NCI-H526 treated with DMSO at 0.1 percent for 48 hours (cell line): Measurements from ENCODE around the gene ATXN2.
"Not testable (repeated sequence)": the region's sequence is repeated elsewhere in the genome, so short reads cannot be mapped to it uniquely, and the experiment has no call there.

ENCODE experiments used
- DNase-seq: peaks from one replicate; lab custom pipeline; 2025; lab: John Stamatoyannopoulos, UW

Gene ATXN2

GRCh38 chr12:111598637-111599452 is at the start of gene ATXN2:
TSS of gene ATXN2 (minus strand) at chr12:111599315. CDS start at chr12:111599034, 281 bp downstream.
- peak; percentile 56 for DNase-seq

GRCh38 chr12:111645433-111645832 is 46.3 kb upstream of the ATXN2 start:
- no peak for DNase-seq

GRCh38 chr12:111643427-111643826 is 44.3 kb upstream of the ATXN2 start:
- no peak for DNase-seq

GRCh38 chr12:111642681-111643426 is 43.7 kb upstream of the ATXN2 start:
- DNase-seq: no peak

- no peak for DNase-seq
Measured at GRCh38 chr12:111640506-111640905, 41.4 kb upstream of the ATXN2 start.

- DNase-seq: no peak
Measured at GRCh38 chr12:111638556-111638955, 39.4 kb upstream of the ATXN2 start.

GRCh38 chr12:111636209-111636945 is 37.3 kb upstream of the ATXN2 start:
- no peak for DNase-seq

GRCh38 chr12:111635524-111635923 is 36.4 kb upstream of the ATXN2 start:
- no peak for DNase-seq

- DNase-seq: no peak
Measured at GRCh38 chr12:111628505-111629260, 29.6 kb upstream of the ATXN2 start.

GRCh38 chr12:111626230-111626629 is 27.1 kb upstream of the ATXN2 start:
- no peak for DNase-seq

GRCh38 chr12:111624540-111624939 is 25.4 kb upstream of the ATXN2 start:
- DNase-seq: no peak

GRCh38 chr12:111617841-111618240 is 18.7 kb upstream of the ATXN2 start:
- DNase-seq: not testable (repeated sequence)

- DNase-seq: no peak
Measured at GRCh38 chr12:111616177-111616623, 17.1 kb upstream of the ATXN2 start.

GRCh38 chr12:111607239-111607638 is 8.1 kb upstream of the ATXN2 start:
- DNase-seq: no peak

- no peak for DNase-seq
Measured at GRCh38 chr12:111606767-111607230, 7.7 kb upstream of the ATXN2 start.

GRCh38 chr12:111605911-111606766 is 7.0 kb upstream of the ATXN2 start:
- DNase-seq: no peak

GRCh38 chr12:111602857-111603256 is 3.7 kb upstream of the ATXN2 start:
- not testable (repeated sequence) for DNase-seq

- no peak for DNase-seq
Measured at GRCh38 chr12:111602348-111602747, 3.2 kb upstream of the ATXN2 start.

GRCh38 chr12:111600986-111601385 is 1.9 kb upstream of the ATXN2 start:
- not testable (repeated sequence) for DNase-seq

- DNase-seq: peak; percentile 58
Measured at GRCh38 chr12:111600205-111600642, 1.1 kb upstream of the ATXN2 start.
